PC-3 (cell line): Measurements from ENCODE around the gene CLPSL2. TPM values are rescaled to one million over a fixed set of nuclear protein-coding genes. Genes with fewer than 3 reads are reported as not detected.
A peak's percentile ranks its signal among the peaks of the same experiment; 100 is the strongest.

Experiments
- ATAC-seq: fragments of 200-7000 bp; cut with Tn5 transposase; 2 replicates; pipeline ENCODE4 v1.9.1; 2020; ENCODE audit warnings: mild to moderate bottlenecking, moderate library complexity
- BruUV-seq: library from RNA; stranded (reverse); fragments of 400-500 nt; replicated peaks from 2 replicates; lab custom pipeline; 2021; lab: Mats Ljungman, UMichigan
- CTCF ChIA-PET: fragments of 300-600 bp; sonication (Branson Sonifier 250); formaldehyde crosslinking; loops from one replicate; lab custom pipeline; 2022; ENCODE audit warnings: antibody characterized with exemption; lab: Charles Lee
- POLR2A ChIA-PET: fragments of 300-600 bp; sonication (Branson Sonifier 250); formaldehyde crosslinking; loops from one replicate; lab custom pipeline; 2022; ENCODE audit warnings: antibody characterized with exemption; ENCODE audit not compliant: unreplicated experiment; lab: Charles Lee
- DNase-seq: peaks from one replicate; pipeline ENCODE4 v3.0.0-alpha.2; 2015
- H2AFZ ChIP-seq: fragments of 300-600 bp; sonication (generic); 2 replicates; pipeline ENCODE4 v1.6.0; 2016; ENCODE audit warnings: antibody characterized with exemption, low read length
- H3F3A ChIP-seq: fragments of 300-600 bp; sonication (generic); one replicate; pipeline ENCODE4 v1.6.0; 2017; ENCODE audit warnings: antibody characterized with exemption, low read length, control low read depth, mild to moderate bottlenecking; ENCODE audit not compliant: unreplicated experiment
- H3K27ac ChIP-seq: fragments of 300-600 bp; sonication (generic); 2 replicates; pipeline ENCODE4 v1.5.1; 2016; ENCODE audit warnings: mild to moderate bottlenecking, low read length
- H3K27me3 ChIP-seq: fragments of 300-600 bp; sonication (generic); 2 replicates; pipeline ENCODE4 v1.6.1; 2016; ENCODE audit warnings: low read length, mixed read lengths
- H3K36me3 ChIP-seq: fragments of 300-600 bp; sonication (generic); 2 replicates; pipeline ENCODE4 v1.6.1; 2016; ENCODE audit warnings: low read depth, mixed run types, low read length, mixed read lengths
- H3K4me1 ChIP-seq: fragments of 300-600 bp; sonication (generic); 2 replicates; pipeline ENCODE4 v1.5.1; 2016; ENCODE audit warnings: low read length; ENCODE audit not compliant: insufficient read depth
- H3K4me2 ChIP-seq: fragments of 300-600 bp; sonication (generic); 2 replicates; pipeline ENCODE4 v1.6.0; 2016; ENCODE audit warnings: low read length
- H3K4me3 ChIP-seq: fragments of 300-600 bp; sonication (generic); 2 replicates; pipeline ENCODE4 v1.5.1; 2016; ENCODE audit warnings: mild to moderate bottlenecking, low read length, mixed read lengths
- H3K79me2 ChIP-seq: fragments of 300-600 bp; sonication (generic); 2 replicates; pipeline ENCODE4 v1.6.1; 2017; ENCODE audit warnings: low read length, mixed read lengths
- H3K9ac ChIP-seq: fragments of 300-600 bp; sonication (generic); 2 replicates; pipeline ENCODE4 v1.6.0; 2016; ENCODE audit warnings: mild to moderate bottlenecking, low read length
- H3K9me2 ChIP-seq: fragments of 300-600 bp; sonication (generic); replicated peaks from 2 replicates; pipeline ENCODE4 v1.6.1; 2016; ENCODE audit warnings: mixed run types, low read length, mixed read lengths
- H3K9me3 ChIP-seq: fragments of 300-600 bp; sonication (generic); 2 replicates; pipeline ENCODE4 v1.6.1; 2016; ENCODE audit warnings: low read length, mixed read lengths
- H4K20me1 ChIP-seq: fragments of 300-600 bp; sonication (generic); 2 replicates; pipeline ENCODE4 v1.6.1; 2016; ENCODE audit warnings: low read length, mixed read lengths
- CTCF ChIP-seq: fragments of 300-600 bp; sonication (generic); conservative IDR thresholded peaks from 2 replicates; pipeline ENCODE4 v1.5.1; 2017; ENCODE audit warnings: antibody characterized with exemption, low read depth, mild to moderate bottlenecking, low read length
- EZH2 ChIP-seq: fragments of 300-600 bp; sonication (generic); IDR thresholded peaks from one replicate; pipeline ENCODE4 v1.6.1; 2017; ENCODE audit warnings: antibody characterized with exemption, mild to moderate bottlenecking, low read length; ENCODE audit not compliant: unreplicated experiment
- EZH2phosphoT487 ChIP-seq: fragments of 300-600 bp; sonication (generic); IDR thresholded peaks from 2 replicates; pipeline ENCODE4 v1.6.1; 2018; ENCODE audit warnings: mild to moderate bottlenecking, antibody characterized with exemption, low read length, borderline replicate concordance
- intact Hi-C: fragments of 100-400 bp; cut with micrococcal nuclease; formaldehyde crosslinking; loops from 2 replicates; pipeline ENCODE4 v1.9.0; 2023
- total RNA-seq: library from RNA; depleted of rRNA; stranded (reverse); fragments of >200 nt; gene quantifications from 2 replicates; pipeline ENCODE4 v1.2.3, GENCODE V29; 2014

Gene CLPSL2
- total RNA-seq, 1 experiment from 2014 or later = not detected

GRCh38 chr6:35798706-35799105 is 22.3 kb downstream of the CLPSL2 start:
- Histone ChIP-seq H3K36me3 (no peaks in the 10 kb centered on the region), H3K4me2 (no peak overlapping the region), H4K20me1 (no peaks in the 10 kb centered on the region), H3K9ac (no peak overlapping the region), H3K79me2 (no peaks in the 10 kb centered on the region), H3K9me3 (no peaks in the 10 kb centered on the region), H3K4me1 (no peaks in the 10 kb centered on the region), H3K27me3 (no peaks in the 10 kb centered on the region), H3K27ac (no peak overlapping the region), H3K4me3 (no peak overlapping the region), H3F3A (no peaks in the 10 kb centered on the region), H3K9me2 (no peaks in the 10 kb centered on the region), H2AFZ (no peak overlapping the region)
- ChIA-PET CTCF (interaction anchor here (0.5 kb wide), 1 partner anchor 230 kb away, joined by 10 read pairs; no protein-coding TSS in a partner anchor), POLR2A (interaction anchor here (0.6 kb wide), 1 partner anchor 12 kb away, joined by 4 read pairs; no protein-coding TSS in a partner anchor)
- ATAC-seq (no peak), DNase-seq (no peak)
- intact Hi-C loops = loop anchor here (1.0 kb wide), 1 partner anchor 11 kb away; no protein-coding TSS in a partner anchor
- no TSS peak for BruUV-seq
- TF ChIP-seq EZH2 (no peak), EZH2phosphoT487 (no peak), CTCF (no peak)

- Histone ChIP-seq H3K4me1 (no peaks in the 10 kb centered on the region), H2AFZ (no peak overlapping the region), H3K36me3 (no peaks in the 10 kb centered on the region), H3K27ac (no peak overlapping the region), H3K79me2 (no peaks in the 10 kb centered on the region), H3K27me3 (no peaks in the 10 kb centered on the region), H3K9me2 (no peaks in the 10 kb centered on the region), H3K4me2 (no peak overlapping the region), H3K9ac (no peak overlapping the region), H4K20me1 (no peaks in the 10 kb centered on the region), H3K4me3 (no peak overlapping the region), H3F3A (no peaks in the 10 kb centered on the region), H3K9me3 (no peaks in the 10 kb centered on the region)
- ChIA-PET POLR2A (no interaction called here), CTCF (no interaction called here)
- TF ChIP-seq EZH2 (no peak), EZH2phosphoT487 (no peak), CTCF (no peak)
- BruUV-seq = no TSS peak
- intact Hi-C loops = no loop called here
- ATAC-seq (no peak), DNase-seq (no peak)
These were observed 24.8 kb downstream of the CLPSL2 start for GRCh38 chr6:35801148-35801547.

GRCh38 chr6:35804996-35805736 is 28.8 kb downstream of the CLPSL2 start, which contains the start of gene LHFPL5:
Gene LHFPL5 (plus strand): TSS chr6:35805352. CDS start chr6:35805671, 319 bp downstream.
- Histone ChIP-seq H3K36me3 (no peaks in the 10 kb centered on the region), H4K20me1 (no peaks in the 10 kb centered on the region), H3K27me3 (no peaks in the 10 kb centered on the region), H3K27ac (no peak within 1 kb of the TSS), H3K4me2 (peak within 1 kb of the TSS; percentile 68), H3F3A (no peaks in the 10 kb centered on the region), H3K9ac (no peak within 1 kb of the TSS), H3K9me3 (no peaks in the 10 kb centered on the region), H3K4me1 (peaks cover 7% of the 10 kb centered on the region; the same call in 1 of the 2 replicates), H3K4me3 (peak within 1 kb of the TSS; percentile 33; the same call in 1 of the 2 replicates), H3K79me2 (no peaks in the 10 kb centered on the region), H2AFZ (peak within 1 kb of the TSS; percentile 20; the same call in 1 of the 2 replicates), H3K9me2 (no peaks in the 10 kb centered on the region)
- BruUV-seq = no TSS peak
- ChIA-PET POLR2A (no interaction called here), CTCF (no interaction called here)
- TF ChIP-seq EZH2phosphoT487 (no peak), CTCF (no peak), EZH2 (no peak)
- ATAC-seq = peak; percentile 88
- intact Hi-C loops = no loop called here
- DNase-seq = peak; percentile 60
